ENCODE data around the gene OR56A5.

OR56A5 gene

DNA sequence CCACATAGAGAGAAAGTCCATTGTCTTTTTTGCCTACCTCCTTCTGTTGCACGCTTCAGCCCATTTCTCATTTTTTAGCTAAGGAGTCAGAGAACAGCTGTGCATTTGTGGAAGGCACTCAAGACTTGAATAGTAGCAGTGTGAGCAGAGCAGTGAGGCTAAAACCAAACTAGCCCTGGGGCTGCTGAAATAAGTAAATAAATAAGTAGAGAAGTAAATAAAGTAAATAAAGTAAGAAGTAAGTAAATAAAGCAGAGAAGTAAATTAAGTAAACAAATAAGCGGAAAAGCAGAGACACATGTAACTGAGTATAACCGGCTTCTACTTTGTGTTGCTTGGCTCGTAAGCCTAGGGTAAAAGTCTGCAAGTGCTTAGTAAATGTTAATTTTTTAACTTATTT is 20.9 kb upstream of the OR56A5 start:
- no peaks in the 10 kb centered on the region for H3K4me1 ChIP-seq (ENCODE audit: low read length)
- no peaks in the 10 kb centered on the region for H3F3A ChIP-seq (ENCODE audit: insufficient read depth, low read length)
- no peaks in the 10 kb centered on the region for H3K79me2 ChIP-seq (ENCODE audit: low read length)
- no peak for DNase-seq
- no peak overlapping the region for H3K27ac ChIP-seq (ENCODE audit: low read length)
- no peaks in the 10 kb centered on the region for H4K20me1 ChIP-seq (ENCODE audit: insufficient read depth, low read length)
- H3K4me2 ChIP-seq (ENCODE audit: low read depth, low read length) = no peak overlapping the region
- no peaks in the 10 kb centered on the region for H3K36me3 ChIP-seq (replicated peaks; ENCODE audit: insufficient read depth, low read length)
- H3K9me2 ChIP-seq (replicated peaks; ENCODE audit: insufficient read depth, low read length) = no peaks in the 10 kb centered on the region
- H3K4me3 ChIP-seq (ENCODE audit: low read length) = no peak overlapping the region
- no peak overlapping the region for H2AFZ ChIP-seq (ENCODE audit: low read length)
- H3K9ac ChIP-seq (ENCODE audit: low read length) = no peak overlapping the region
- no peaks in the 10 kb centered on the region for H3K27me3 ChIP-seq (replicated peaks; ENCODE audit: insufficient read depth, low read length)
- no peaks in the 10 kb centered on the region for H3K9me3 ChIP-seq (replicated peaks; ENCODE audit: insufficient read depth, low read length)
- no peak for TF ChIP-seq EZH2 (optimal IDR thresholded peaks at IDR 0.05; ENCODE audit: low read depth, low read length)
- TF ChIP-seq EZH2phosphoT487 (IDR thresholded peaks at IDR 0.05; ENCODE audit: low read length) = no peak
- no peak for TF ChIP-seq CTCF (IDR thresholded peaks at IDR 0.05; ENCODE audit: low read length)

GRCh38 chr11:5986885-5987284 is 18.6 kb upstream of the OR56A5 start, which contains the start of gene OR52L1:
TSS of gene OR52L1 (minus strand) at chr11:5986985. CDS start at chr11:5986930, 55 bp downstream.
- no peak within 1 kb of the TSS for H2AFZ ChIP-seq (ENCODE audit: low read length)
- no peak for TF ChIP-seq EZH2phosphoT487 (IDR thresholded peaks at IDR 0.05; ENCODE audit: low read length)
- TF ChIP-seq EZH2 (optimal IDR thresholded peaks at IDR 0.05; ENCODE audit: low read depth, low read length) = no peak
- TF ChIP-seq CTCF (IDR thresholded peaks at IDR 0.05; ENCODE audit: low read length) = no peak
- H3K4me3 ChIP-seq (ENCODE audit: low read length) = no peak within 1 kb of the TSS
- no peaks in the 10 kb centered on the region for H3K4me1 ChIP-seq (ENCODE audit: low read length)
- no peak for DNase-seq
- no peak within 1 kb of the TSS for H3K4me2 ChIP-seq (ENCODE audit: low read depth, low read length)
- no peaks in the 10 kb centered on the region for H3K36me3 ChIP-seq (replicated peaks; ENCODE audit: insufficient read depth, low read length)
- H3K9me3 ChIP-seq (replicated peaks; ENCODE audit: insufficient read depth, low read length) = no peaks in the 10 kb centered on the region
- no peaks in the 10 kb centered on the region for H4K20me1 ChIP-seq (ENCODE audit: insufficient read depth, low read length)
- no peaks in the 10 kb centered on the region for H3F3A ChIP-seq (ENCODE audit: insufficient read depth, low read length)
- no peaks in the 10 kb centered on the region for H3K79me2 ChIP-seq (ENCODE audit: low read length)
- no peak within 1 kb of the TSS for H3K9ac ChIP-seq (ENCODE audit: low read length)
- no peak within 1 kb of the TSS for H3K27ac ChIP-seq (ENCODE audit: low read length)
- no peaks in the 10 kb centered on the region for H3K9me2 ChIP-seq (replicated peaks; ENCODE audit: insufficient read depth, low read length)
- H3K27me3 ChIP-seq (replicated peaks; ENCODE audit: insufficient read depth, low read length) = no peaks in the 10 kb centered on the region

GRCh38 chr11:5983443-5983842 is 15.1 kb upstream of the OR56A5 start:
- Histone ChIP-seq H2AFZ (ENCODE audit: low read length) (no peak overlapping the region), H3K9me3 (replicated peaks; ENCODE audit: insufficient read depth, low read length) (no peaks in the 10 kb centered on the region), H3K4me3 (ENCODE audit: low read length) (no peak overlapping the region), H3K27ac (ENCODE audit: low read length) (no peak overlapping the region), H3K27me3 (replicated peaks; ENCODE audit: insufficient read depth, low read length) (no peaks in the 10 kb centered on the region), H3K4me1 (ENCODE audit: low read length) (no peaks in the 10 kb centered on the region), H3K9ac (ENCODE audit: low read length) (no peak overlapping the region), H3K9me2 (replicated peaks; ENCODE audit: insufficient read depth, low read length) (no peaks in the 10 kb centered on the region), H3K4me2 (ENCODE audit: low read depth, low read length) (no peak overlapping the region), H3F3A (ENCODE audit: insufficient read depth, low read length) (no peaks in the 10 kb centered on the region), H3K36me3 (replicated peaks; ENCODE audit: insufficient read depth, low read length) (no peaks in the 10 kb centered on the region), H4K20me1 (ENCODE audit: insufficient read depth, low read length) (no peaks in the 10 kb centered on the region), H3K79me2 (ENCODE audit: low read length) (no peaks in the 10 kb centered on the region)
- TF ChIP-seq EZH2phosphoT487 (IDR thresholded peaks at IDR 0.05; ENCODE audit: low read length) = no peak
- TF ChIP-seq EZH2 (optimal IDR thresholded peaks at IDR 0.05; ENCODE audit: low read depth, low read length) = no peak
- TF ChIP-seq CTCF (IDR thresholded peaks at IDR 0.05; ENCODE audit: low read length) = no peak
- no peak for DNase-seq

All from MM.1S (cell line).